Liver (tissue), 9 donors: Measurements from ENCODE around the gene TEX14. TPM values are rescaled to one million over a fixed set of nuclear protein-coding genes. Genes with fewer than 3 reads are reported as not detected.
"Not testable (repeated sequence)": the region's sequence is repeated elsewhere in the genome, so short reads cannot be mapped to it uniquely, and the experiment has no call there.

Experiments used
- DNase-seq: peaks from one replicate; pipeline ENCODE4 v3.0.0-alpha.2; 2017; ENCODE audit warnings: low spot score
- H3K27ac ChIP-seq, 2 donors: one replicate each; pipeline ENCODE4 v1.7.0; 2013; ENCODE audit warnings: inconsistent platforms in 2 of 2, low read length in 2 of 2, control low read depth in 1 of 2, low read depth in 1 of 2, mild to moderate bottlenecking in 1 of 2
- H3K27me3 ChIP-seq, 4 donors: one replicate each; pipeline versions ENCODE4 v1.6.1 to v1.7.0; 2013; ENCODE audit warnings: low read length in 3 of 4, inconsistent platforms in 1 of 4, mild to moderate bottlenecking in 1 of 4, moderate library complexity in 1 of 4; ENCODE audit not compliant: control insufficient read depth in 4 of 4, insufficient read depth in 4 of 4
- H3K36me3 ChIP-seq, 4 donors: one replicate each; pipeline versions ENCODE4 v1.6.1 to v1.7.0; 2013; ENCODE audit warnings: low read length in 3 of 4, mild to moderate bottlenecking in 3 of 4, low read depth in 1 of 4, moderate library complexity in 1 of 4; ENCODE audit not compliant: control insufficient read depth in 4 of 4, insufficient read depth in 3 of 4
- H3K4me1 ChIP-seq, 4 donors: one replicate each; pipeline versions ENCODE4 v1.6.1 to v1.7.0; 2013; ENCODE audit warnings: low read length in 3 of 4, mild to moderate bottlenecking in 3 of 4, moderate library complexity in 1 of 4; ENCODE audit not compliant: control insufficient read depth in 4 of 4, insufficient read depth in 4 of 4
- H3K4me3 ChIP-seq, 3 donors: one replicate each; pipeline versions ENCODE4 v1.6.1 to v1.7.0; 2013; ENCODE audit warnings: low read length in 3 of 3, control low read depth in 1 of 3, low read depth in 1 of 3, mild to moderate bottlenecking in 1 of 3
- H3K9ac ChIP-seq, 2 donors: one replicate each; pipeline ENCODE4 v1.7.0; 2013; ENCODE audit warnings: low read length in 2 of 2, mild to moderate bottlenecking in 2 of 2, moderate library complexity in 2 of 2, control low read depth in 1 of 2, low read depth in 1 of 2
- H3K9me3 ChIP-seq, 4 donors: one replicate each; pipeline versions ENCODE4 v1.6.1 to v1.7.0; 2013; ENCODE audit warnings: low read length in 3 of 4; ENCODE audit not compliant: control insufficient read depth in 4 of 4
- FOXA1 ChIP-seq: IDR thresholded peaks from 2 replicates; pipeline ENCODE4 v1.6.1; 2016; ENCODE audit warnings: antibody characterized with exemption
- GABPA ChIP-seq, 2 donors: IDR thresholded peaks in 1 of 2; conservative IDR thresholded peaks in 1 of 2; 2 replicates each; pipeline ENCODE4 v1.6.1; 2016; ENCODE audit warnings: antibody characterized with exemption in 2 of 2, mild to moderate bottlenecking in 1 of 2, moderate library complexity in 1 of 2
- HNF4A ChIP-seq, 2 donors: conservative IDR thresholded peaks; 2 replicates each; pipeline ENCODE4 v1.6.1; 2016; ENCODE audit warnings: antibody characterized with exemption in 2 of 2, mild to moderate bottlenecking in 2 of 2
- JUND ChIP-seq, 2 donors: IDR thresholded peaks; 2 replicates each; pipeline ENCODE4 v1.6.1; 2016; ENCODE audit warnings: antibody characterized with exemption in 2 of 2
- RAD21 ChIP-seq, 2 donors: IDR thresholded peaks; 2 replicates each; pipeline ENCODE4 v1.6.1; 2016; ENCODE audit warnings: antibody characterized with exemption in 2 of 2, mild to moderate bottlenecking in 2 of 2
- SP1 ChIP-seq: IDR thresholded peaks from 2 replicates; pipeline ENCODE4 v1.6.1; 2018; ENCODE audit warnings: antibody characterized with exemption, mild to moderate bottlenecking
- WGBS: extraction: QIAGEN DNeasy Blood & Tissue Kit; methylation state at CpG from one replicate; pipeline ENCODE4 v1.1.7; 2013; 5-methylcytosine and 5-hydroxymethylcytosine counted together
- polyA plus RNA-seq, 2 donors: library from polyadenylated mRNA; stranded (reverse) in 1 of 2; unstranded in 1 of 2; fragments of 200-250 nt in 1 of 2; fragments of >200 nt in 1 of 2; fragmentation: Nextera tagmentation in 1 of 2; extraction: Ambion mirVana in 1 of 2; gene quantifications; one replicate each; pipeline versions ENCODE4 v1.2.1 to v1.2.3, GENCODE V29; 2013 to 2015
- total RNA-seq, 2 donors: library from RNA; depleted of rRNA; stranded (reverse); fragments of >200 nt; gene quantifications; one replicate each; pipeline ENCODE4 v1.2.3, GENCODE V29; 2014
- TF ChIP-seq, protein P1 (sequence below): IDR thresholded peaks from 2 replicates; pipeline ENCODE4 v1.6.1; 2016; ENCODE audit warnings: antibody characterized with exemption
- TF ChIP-seq, protein P2 (sequence below): fragments of 150-350 bp; IDR thresholded peaks from 2 replicates; pipeline ENCODE4 v1.5.1; 2017; ENCODE audit warnings: improper control_type of control experiment, low read depth, low read length; ENCODE audit not compliant: missing input control
- TF ChIP-seq, protein P3 (sequence below): IDR thresholded peaks from 2 replicates; pipeline ENCODE4 v1.6.1; 2016; ENCODE audit warnings: antibody characterized with exemption
- TF ChIP-seq, protein P4 (sequence below): IDR thresholded peaks from 2 replicates; pipeline ENCODE4 v1.6.1; 2016; ENCODE audit warnings: antibody characterized with exemption
- donor health status: healthy.
- donor health status: healthy.
- donor health status: healthy.
- donor health status: healthy.
- donor health status: healthy.

Gene TEX14
- total and polyA plus RNA-seq, 4 donors, result 0.01 to 0.17 (median 0.13) TPM

DNA sequence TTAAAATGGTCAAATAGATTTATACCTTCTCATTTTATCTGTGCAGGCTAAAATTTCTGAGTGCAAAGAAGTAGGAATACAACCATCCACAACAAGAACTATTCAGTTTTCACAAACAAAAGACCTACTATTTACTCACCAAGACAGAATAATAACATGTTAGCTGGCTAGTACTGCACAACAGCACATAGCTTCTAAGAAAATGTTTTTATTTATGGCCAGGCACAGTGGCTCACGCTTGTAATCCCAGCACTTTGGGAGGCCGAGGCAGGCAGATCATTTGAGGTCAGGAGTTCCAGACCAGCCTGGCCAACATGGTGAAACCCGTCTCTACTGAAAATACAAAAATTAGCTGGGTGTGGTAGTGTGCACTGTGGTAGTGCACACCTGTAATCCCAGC lies 136.7 kb downstream of the TEX14 start:
- DNase-seq, H3K4me3 ChIP-seq, H3K36me3 ChIP-seq, H3K4me1 ChIP-seq, H3K27me3 ChIP-seq, H3K9ac ChIP-seq, H3K9me3 ChIP-seq, H3K27ac ChIP-seq: not testable (repeated sequence)
- 95% methylated on average over 3 of the region's 3 CpGs for WGBS

DNA sequence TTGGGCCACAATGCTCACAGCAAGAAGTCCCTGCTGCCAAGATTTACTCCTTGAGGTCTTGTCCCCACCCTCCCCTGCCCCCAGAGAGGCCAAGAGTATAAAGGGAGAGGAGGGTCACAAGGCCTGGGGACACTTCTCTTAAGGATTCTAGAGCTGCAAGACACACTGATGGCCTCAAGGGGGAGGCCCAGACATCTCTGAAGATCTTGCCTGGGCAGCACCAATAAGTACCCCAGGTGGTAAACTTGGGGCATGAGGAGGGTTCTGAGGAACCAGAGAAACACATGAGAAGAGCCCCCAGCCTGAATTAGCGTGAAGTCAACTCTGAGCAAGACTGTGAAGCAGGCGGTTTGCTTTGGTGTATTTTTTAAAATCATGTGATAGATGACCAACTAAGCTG lies 150.6 kb downstream of the TEX14 start:
- Histone ChIP-seq H3K4me1 (peaks cover 0 to 2% (median 0%) of the 10 kb centered on the region in 4 donors), H3K27me3 (no peaks in the 10 kb centered on the region), H3K27ac (no peak overlapping the region), H3K9me3 (no peaks in the 10 kb centered on the region), H3K36me3 (no peaks in the 10 kb centered on the region), H3K4me3 (no peak overlapping the region), H3K9ac (no peak overlapping the region)
- DNase-seq, result no peak
- TF ChIP-seq, protein P1, sequence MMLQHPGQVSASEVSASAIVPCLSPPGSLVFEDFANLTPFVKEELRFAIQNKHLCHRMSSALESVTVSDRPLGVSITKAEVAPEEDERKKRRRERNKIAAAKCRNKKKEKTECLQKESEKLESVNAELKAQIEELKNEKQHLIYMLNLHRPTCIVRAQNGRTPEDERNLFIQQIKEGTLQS, result no peak
- TF ChIP-seq GABPA (IDR thresholded peaks at IDR 0.05 in 1 of 2, conservative IDR thresholded peaks at IDR 0.05 in 1 of 2), result no peak
- TF ChIP-seq, protein P2, sequence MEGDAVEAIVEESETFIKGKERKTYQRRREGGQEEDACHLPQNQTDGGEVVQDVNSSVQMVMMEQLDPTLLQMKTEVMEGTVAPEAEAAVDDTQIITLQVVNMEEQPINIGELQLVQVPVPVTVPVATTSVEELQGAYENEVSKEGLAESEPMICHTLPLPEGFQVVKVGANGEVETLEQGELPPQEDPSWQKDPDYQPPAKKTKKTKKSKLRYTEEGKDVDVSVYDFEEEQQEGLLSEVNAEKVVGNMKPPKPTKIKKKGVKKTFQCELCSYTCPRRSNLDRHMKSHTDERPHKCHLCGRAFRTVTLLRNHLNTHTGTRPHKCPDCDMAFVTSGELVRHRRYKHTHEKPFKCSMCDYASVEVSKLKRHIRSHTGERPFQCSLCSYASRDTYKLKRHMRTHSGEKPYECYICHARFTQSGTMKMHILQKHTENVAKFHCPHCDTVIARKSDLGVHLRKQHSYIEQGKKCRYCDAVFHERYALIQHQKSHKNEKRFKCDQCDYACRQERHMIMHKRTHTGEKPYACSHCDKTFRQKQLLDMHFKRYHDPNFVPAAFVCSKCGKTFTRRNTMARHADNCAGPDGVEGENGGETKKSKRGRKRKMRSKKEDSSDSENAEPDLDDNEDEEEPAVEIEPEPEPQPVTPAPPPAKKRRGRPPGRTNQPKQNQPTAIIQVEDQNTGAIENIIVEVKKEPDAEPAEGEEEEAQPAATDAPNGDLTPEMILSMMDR, result peak; percentile 1
- WGBS, result 95% methylated on average over 2 of the region's 2 CpGs

DNA sequence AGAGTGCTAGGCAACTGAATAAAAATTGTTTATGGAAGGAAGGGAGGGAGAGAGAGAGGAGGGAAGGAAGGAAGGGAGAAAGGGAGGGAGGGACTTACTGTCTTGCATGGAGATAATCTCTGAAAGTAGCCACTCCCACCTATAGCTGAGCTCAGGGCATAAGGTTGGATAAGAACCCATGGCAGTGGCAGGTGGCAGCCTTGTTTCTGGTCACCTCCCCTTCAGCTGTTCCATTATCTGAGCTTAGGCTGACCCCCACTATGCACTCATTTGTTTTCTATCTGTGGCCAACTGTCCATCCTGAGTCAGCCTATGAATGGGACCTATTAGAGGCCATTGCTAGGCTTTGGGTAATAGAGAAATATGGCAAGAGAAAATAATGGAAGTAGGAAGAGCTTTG lies 152.1 kb downstream of the TEX14 start:
- no peak overlapping the region for H3K27ac ChIP-seq
- no peaks in the 10 kb centered on the region for H3K36me3 ChIP-seq
- no peaks in the 10 kb centered on the region for H3K9me3 ChIP-seq
- H3K4me1 ChIP-seq, result peaks cover 6 to 11% (median 9%) of the 10 kb centered on the region in 4 donors
- H3K4me3 ChIP-seq, result no peak overlapping the region
- H3K9ac ChIP-seq, result no peak overlapping the region
- no peak for DNase-seq
- no peaks in the 10 kb centered on the region for H3K27me3 ChIP-seq
- TF ChIP-seq RAD21 (IDR thresholded peaks at IDR 0.05) (no peak), GABPA (IDR thresholded peaks at IDR 0.05 in 1 of 2, conservative IDR thresholded peaks at IDR 0.05 in 1 of 2) (no peak), SP1 (no peak), JUND (IDR thresholded peaks at IDR 0.05) (no peak), HNF4A (conservative IDR thresholded peaks at IDR 0.05) (no peak), FOXA1 (no peak)
- TF ChIP-seq, protein P3, sequence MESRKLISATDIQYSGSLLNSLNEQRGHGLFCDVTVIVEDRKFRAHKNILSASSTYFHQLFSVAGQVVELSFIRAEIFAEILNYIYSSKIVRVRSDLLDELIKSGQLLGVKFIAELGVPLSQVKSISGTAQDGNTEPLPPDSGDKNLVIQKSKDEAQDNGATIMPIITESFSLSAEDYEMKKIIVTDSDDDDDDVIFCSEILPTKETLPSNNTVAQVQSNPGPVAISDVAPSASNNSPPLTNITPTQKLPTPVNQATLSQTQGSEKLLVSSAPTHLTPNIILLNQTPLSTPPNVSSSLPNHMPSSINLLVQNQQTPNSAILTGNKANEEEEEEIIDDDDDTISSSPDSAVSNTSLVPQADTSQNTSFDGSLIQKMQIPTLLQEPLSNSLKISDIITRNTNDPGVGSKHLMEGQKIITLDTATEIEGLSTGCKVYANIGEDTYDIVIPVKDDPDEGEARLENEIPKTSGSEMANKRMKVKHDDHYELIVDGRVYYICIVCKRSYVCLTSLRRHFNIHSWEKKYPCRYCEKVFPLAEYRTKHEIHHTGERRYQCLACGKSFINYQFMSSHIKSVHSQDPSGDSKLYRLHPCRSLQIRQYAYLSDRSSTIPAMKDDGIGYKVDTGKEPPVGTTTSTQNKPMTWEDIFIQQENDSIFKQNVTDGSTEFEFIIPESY, result no peak
- TF ChIP-seq, protein P4, sequence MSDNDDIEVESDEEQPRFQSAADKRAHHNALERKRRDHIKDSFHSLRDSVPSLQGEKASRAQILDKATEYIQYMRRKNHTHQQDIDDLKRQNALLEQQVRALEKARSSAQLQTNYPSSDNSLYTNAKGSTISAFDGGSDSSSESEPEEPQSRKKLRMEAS, result no peak
